Gastrocnemius medialis (tissue), 4 donors: ENCODE measurements around the gene PLGRKT. TPM values are rescaled to one million over a fixed set of nuclear protein-coding genes. Genes with fewer than 3 reads are reported as not detected.
"Not testable (repeated sequence)": the region's sequence is repeated elsewhere in the genome, so short reads cannot be mapped to it uniquely, and the experiment has no call there.

Experiments used
- ATAC-seq, 2 donors: fragments of 150-250 bp; one replicate each; pipeline ENCODE4 v1.9.1; 2016
- DNase-seq, 2 donors: peaks; one replicate each; pipeline ENCODE4 v3.0.0-alpha.2; 2019
- H3K27ac ChIP-seq, 4 donors: fragments of 200-600 bp; sonication (generic); 1 replicate in 1 of 4; 2 replicates in 3 of 4; pipeline ENCODE4 v1.5.1; 2016 to 2018; ENCODE audit warnings: mild to moderate bottlenecking in 2 of 4, moderate library complexity in 1 of 4
- H3K27me3 ChIP-seq, 3 donors: fragments of 200-600 bp; sonication (generic) in 2 of 3; 1 replicate in 1 of 3; 2 replicates in 2 of 3; pipeline versions ENCODE4 v1.5.1 to v1.6.0; 2016 to 2019; ENCODE audit warnings: mild to moderate bottlenecking in 1 of 3, moderate library complexity in 1 of 3
- H3K36me3 ChIP-seq, 2 donors: fragments of 200-600 bp; sonication (generic) in 1 of 2; one replicate each; pipeline ENCODE4 v1.5.1; 2017 to 2018
- H3K4me1 ChIP-seq, 2 donors: fragments of 200-600 bp; sonication (generic) in 1 of 2; one replicate each; pipeline ENCODE4 v1.5.1; 2016 to 2017; ENCODE audit warnings: mild to moderate bottlenecking in 2 of 2
- H3K4me3 ChIP-seq, 4 donors: fragments of 200-600 bp; sonication (generic) in 3 of 4; 1 replicate in 1 of 4; 2 replicates in 3 of 4; pipeline ENCODE4 v1.5.1; 2016 to 2019; ENCODE audit warnings: mild to moderate bottlenecking in 2 of 4
- H3K9me3 ChIP-seq, 3 donors: fragments of 200-600 bp; sonication (generic) in 2 of 3; 1 replicate in 1 of 3; 2 replicates in 2 of 3; pipeline ENCODE4 v1.5.1; 2016 to 2019
- POLR2A ChIP-seq, 2 donors: fragments of 450-650 bp; IDR thresholded peaks; one replicate each; pipeline ENCODE4 v1.6.1; 2017; ENCODE audit warnings: antibody characterized with exemption in 2 of 2, mild to moderate bottlenecking in 2 of 2, moderate library complexity in 2 of 2
- in situ Hi-C, 4 donors: fragments of 200-750 bp; cut with MboI; loops; one replicate each; pipeline versions ENCODE4 v1.15.0 to v1.8.0; 2017; ENCODE audit warnings: low sequenced_read_pairs in 4 of 4
- intact Hi-C: fragments of 100-400 bp; cut with DNase I; formaldehyde crosslinking; loops from one replicate; pipeline ENCODE4 v1.15.1; 2023; ENCODE audit warnings: low total_unique reads
- total RNA-seq, 4 donors: library from RNA; depleted of rRNA; stranded (reverse); fragments of >200 nt; gene quantifications; one replicate each; pipeline versions ENCODE4 v1.1.0 to v1.2.3, GENCODE V29; 2016
- TF ChIP-seq, protein P1 (sequence below), 5 experiments: fragments of 450-650 bp in 3 of 5; fragments of 200-600 bp in 2 of 5; sonication (generic) in 2 of 5; IDR thresholded peaks in 4 of 5; conservative IDR thresholded peaks in 1 of 5; 1 replicate in 4 of 5; 2 replicates in 1 of 5; pipeline ENCODE4 v1.5.1; 2016 to 2019; ENCODE audit warnings: antibody characterized with exemption in 5 of 5, mild to moderate bottlenecking in 3 of 5, moderate library complexity in 3 of 5

PLGRKT gene
- total RNA-seq, 4 donors from 2014 or later: 12.3 to 38.1 (median 15.1) TPM

- Histone ChIP-seq H3K27ac (no peak overlapping the region), H3K9me3 (no peaks in the 10 kb centered on the region), H3K4me3 (no peak overlapping the region), H3K27me3 (no peaks in the 10 kb centered on the region), H3K36me3 (peaks cover 0 to 13% of the 10 kb centered on the region in 2 donors), H3K4me1 (no peaks in the 10 kb centered on the region)
- TF ChIP-seq, protein P1, sequence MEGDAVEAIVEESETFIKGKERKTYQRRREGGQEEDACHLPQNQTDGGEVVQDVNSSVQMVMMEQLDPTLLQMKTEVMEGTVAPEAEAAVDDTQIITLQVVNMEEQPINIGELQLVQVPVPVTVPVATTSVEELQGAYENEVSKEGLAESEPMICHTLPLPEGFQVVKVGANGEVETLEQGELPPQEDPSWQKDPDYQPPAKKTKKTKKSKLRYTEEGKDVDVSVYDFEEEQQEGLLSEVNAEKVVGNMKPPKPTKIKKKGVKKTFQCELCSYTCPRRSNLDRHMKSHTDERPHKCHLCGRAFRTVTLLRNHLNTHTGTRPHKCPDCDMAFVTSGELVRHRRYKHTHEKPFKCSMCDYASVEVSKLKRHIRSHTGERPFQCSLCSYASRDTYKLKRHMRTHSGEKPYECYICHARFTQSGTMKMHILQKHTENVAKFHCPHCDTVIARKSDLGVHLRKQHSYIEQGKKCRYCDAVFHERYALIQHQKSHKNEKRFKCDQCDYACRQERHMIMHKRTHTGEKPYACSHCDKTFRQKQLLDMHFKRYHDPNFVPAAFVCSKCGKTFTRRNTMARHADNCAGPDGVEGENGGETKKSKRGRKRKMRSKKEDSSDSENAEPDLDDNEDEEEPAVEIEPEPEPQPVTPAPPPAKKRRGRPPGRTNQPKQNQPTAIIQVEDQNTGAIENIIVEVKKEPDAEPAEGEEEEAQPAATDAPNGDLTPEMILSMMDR (IDR thresholded peaks at IDR 0.05 in 4 of 5, conservative IDR thresholded peaks at IDR 0.05 in 1 of 5): no peak
- no peak for TF ChIP-seq POLR2A (IDR thresholded peaks at IDR 0.05)
- DNase-seq (no peak), ATAC-seq (no peak)
- in situ Hi-C loops (no loop called here), intact Hi-C loops (no loop called here)
These were observed 29.0 kb upstream of the PLGRKT start for GRCh38 chr9:5466766-5467165.

GRCh38 chr9:5466005-5466404, 28.3 kb upstream of the PLGRKT start:
- Histone ChIP-seq H3K4me3 (no peak overlapping the region), H3K4me1 (no peaks in the 10 kb centered on the region), H3K27ac (no peak overlapping the region), H3K9me3 (no peaks in the 10 kb centered on the region), H3K27me3 (no peaks in the 10 kb centered on the region), H3K36me3 (peaks cover 0 to 13% of the 10 kb centered on the region in 2 donors)
- no peak for TF ChIP-seq POLR2A (IDR thresholded peaks at IDR 0.05)
- TF ChIP-seq, protein P1 (IDR thresholded peaks at IDR 0.05 in 4 of 5, conservative IDR thresholded peaks at IDR 0.05 in 1 of 5): no peak
- ATAC-seq: no peak
- DNase-seq: no peak
- intact Hi-C loops: no loop called here
- in situ Hi-C loops: no loop called here

DNA sequence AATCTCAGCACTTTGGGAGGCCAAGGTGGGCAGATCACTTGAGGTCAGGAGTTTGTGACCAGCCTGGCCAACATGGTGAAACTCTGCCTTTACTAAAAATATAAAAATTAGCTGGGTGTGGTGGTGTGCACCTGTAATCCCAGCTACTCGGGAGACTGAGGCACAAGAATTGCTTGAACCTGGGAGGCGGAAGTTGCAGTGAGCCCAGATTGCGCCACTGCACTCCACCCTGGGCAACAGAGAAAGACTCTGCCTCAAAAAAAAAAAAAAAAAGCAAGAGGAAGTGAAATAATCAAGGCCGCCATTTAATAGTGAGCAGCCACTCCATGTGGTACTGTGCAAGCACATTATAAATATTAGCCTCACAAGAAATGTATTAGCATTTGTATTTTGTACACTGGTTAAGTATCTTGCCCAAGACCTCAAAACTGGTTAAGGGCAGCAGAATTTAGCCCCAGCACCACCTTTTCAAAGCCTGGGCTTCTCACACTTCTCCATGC, 27.2 kb upstream of the PLGRKT start:
- H3K27ac ChIP-seq, H3K4me3 ChIP-seq, in situ Hi-C loops, intact Hi-C loops, DNase-seq, H3K9me3 ChIP-seq, ATAC-seq, H3K27me3 ChIP-seq, H3K4me1 ChIP-seq: not testable (repeated sequence)
- peaks cover 0 to 13% of the 10 kb centered on the region in 2 donors for H3K36me3 ChIP-seq

DNA sequence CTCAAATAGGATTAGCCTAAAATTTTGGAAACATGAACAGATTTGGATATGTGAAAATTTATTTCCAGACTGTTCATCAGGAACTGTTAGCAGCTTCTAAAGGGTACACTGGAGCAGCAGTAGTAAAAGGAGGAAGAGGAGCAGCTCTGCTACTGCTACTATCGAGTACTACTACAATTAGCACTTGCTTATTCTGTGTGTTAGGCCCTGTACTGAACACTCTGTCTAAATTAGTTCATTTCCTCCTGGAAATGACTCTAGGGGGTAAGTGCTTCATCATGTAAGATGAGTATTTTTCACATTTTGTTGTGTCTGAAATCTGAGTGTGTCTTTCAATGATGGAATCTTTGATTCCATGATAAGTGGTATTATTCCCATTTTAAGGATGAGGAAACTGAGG, 22.4 kb upstream of the PLGRKT start:
- intact Hi-C loops: no loop called here
- Histone ChIP-seq H3K36me3 (peaks cover 0 to 7% of the 10 kb centered on the region in 2 donors), H3K9me3 (no peaks in the 10 kb centered on the region)

GRCh38 chr9:5459289-5459829, 21.6 kb upstream of the PLGRKT start:
- no peak for TF ChIP-seq POLR2A (IDR thresholded peaks at IDR 0.05)
- TF ChIP-seq, protein P1 (IDR thresholded peaks at IDR 0.05 in 4 of 5, conservative IDR thresholded peaks at IDR 0.05 in 1 of 5): no peak
- no peak overlapping the region for H3K4me3 ChIP-seq
- in situ Hi-C loops (loop anchor here in 3 of 4 donors (5.0 to 10.0 kb wide), 3 partner anchors 55 to 135 kb away; partner anchors contain the start of gene PDCD1LG2 (in 1 of the 3)), intact Hi-C loops (no loop called here)
- peaks cover 10 to 11% of the 10 kb centered on the region in 2 donors for H3K4me1 ChIP-seq
- H3K36me3 ChIP-seq: peaks cover 0 to 7% of the 10 kb centered on the region in 2 donors
- no peaks in the 10 kb centered on the region for H3K27me3 ChIP-seq
- H3K27ac ChIP-seq: no peak overlapping the region
- ATAC-seq: no peak
- DNase-seq: no peak
- H3K9me3 ChIP-seq: no peaks in the 10 kb centered on the region

More for the DNA sequence above, 22.4 kb upstream of the PLGRKT start:
- ATAC-seq: no peak
- Histone ChIP-seq H3K27ac (no peak overlapping the region), H3K4me3 (no peak overlapping the region), H3K27me3 (no peaks in the 10 kb centered on the region), H3K4me1 (peaks cover 8% of the 10 kb centered on the region in 2 donors)
- in situ Hi-C loops: no loop called here
- TF ChIP-seq, protein P1 (IDR thresholded peaks at IDR 0.05 in 4 of 5, conservative IDR thresholded peaks at IDR 0.05 in 1 of 5): no peak
- TF ChIP-seq POLR2A (IDR thresholded peaks at IDR 0.05): no peak
- DNase-seq: no peak
